NCI-H2107 treated with DMSO at 0.1 percent for 48 hours (cell line): ENCODE measurements around the gene MCTP1.
A peak's percentile ranks its signal among the peaks of the same experiment; 100 is the strongest.

Experiments
- DNase-seq: peaks from one replicate; lab custom pipeline; 2025; ENCODE audit not compliant: unreplicated experiment; lab: John Stamatoyannopoulos, UW

The MCTP1 gene

DNA sequence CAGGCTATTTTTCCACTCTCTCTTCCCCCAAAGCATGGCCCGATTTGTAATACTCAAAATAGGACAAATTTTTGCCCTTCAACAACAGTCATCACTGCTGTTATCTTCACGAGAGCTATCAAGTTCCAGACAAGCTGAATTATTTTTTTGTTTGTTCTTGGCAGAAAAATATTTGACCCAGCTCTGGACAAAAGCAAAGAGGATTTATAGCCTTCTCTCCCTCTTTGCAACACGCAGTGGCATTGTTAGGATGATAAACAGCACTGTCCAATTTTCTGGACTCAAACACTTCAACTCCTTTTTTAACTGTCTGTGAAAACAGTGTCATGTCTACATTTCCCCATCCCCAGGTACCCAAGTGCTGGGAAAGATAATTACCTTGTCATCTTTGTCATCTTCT lies 506.2 kb downstream of the MCTP1 start:
- DNase-seq, result no peak

GRCh38 chr5:94778299-94778698 lies 506.6 kb downstream of the MCTP1 start:
- no peak for DNase-seq

- peak; percentile 84 for DNase-seq
These were observed 507.6 kb downstream of the MCTP1 start for GRCh38 chr5:94777056-94777880.

- DNase-seq, result no peak
These were observed 508.7 kb downstream of the MCTP1 start for GRCh38 chr5:94776167-94776566.

GRCh38 chr5:94775088-94775487 lies 509.8 kb downstream of the MCTP1 start:
- no peak for DNase-seq

- DNase-seq, result no peak
These were observed 513.2 kb downstream of the MCTP1 start for GRCh38 chr5:94771742-94772141.

DNA sequence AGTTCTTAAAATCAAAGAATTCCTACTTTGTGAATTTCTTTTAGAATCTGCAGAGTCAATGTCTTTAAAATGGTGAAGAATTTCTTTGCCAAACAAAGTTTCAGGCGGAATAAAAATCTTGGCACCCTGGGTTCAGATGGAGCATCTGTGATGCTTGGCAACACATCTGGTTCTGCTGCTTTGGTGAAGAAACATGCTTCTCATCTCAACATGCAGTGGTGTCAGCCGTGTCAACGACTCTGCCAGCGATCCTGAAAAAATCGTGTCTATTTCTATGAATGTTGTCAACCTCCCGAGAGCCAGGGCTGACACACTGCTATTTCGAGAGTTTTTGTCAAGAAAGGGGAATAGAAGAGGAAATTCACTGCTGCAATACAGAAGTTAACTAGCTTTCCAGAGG lies 514.9 kb downstream of the MCTP1 start:
- no peak for DNase-seq

DNA sequence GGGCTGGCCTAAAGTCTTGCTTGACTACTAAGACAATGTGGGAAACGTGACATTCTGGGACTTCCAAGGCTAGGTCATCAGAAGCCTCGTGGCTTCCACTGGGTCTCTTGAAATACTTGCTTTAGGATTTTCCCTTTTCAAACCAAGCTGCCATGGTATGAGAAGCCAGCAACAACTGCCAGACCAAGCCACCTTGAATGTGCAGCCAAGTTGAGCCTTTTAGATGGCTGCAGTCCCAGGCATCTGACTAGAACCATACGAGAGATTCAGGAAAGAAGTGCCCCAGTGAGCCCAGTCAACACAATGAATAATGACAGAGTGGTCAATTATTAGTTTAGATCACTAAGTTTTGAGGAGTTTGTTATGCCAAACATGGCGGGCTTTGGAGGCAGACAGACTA lies 523.1 kb downstream of the MCTP1 start:
- no peak for DNase-seq

DNA sequence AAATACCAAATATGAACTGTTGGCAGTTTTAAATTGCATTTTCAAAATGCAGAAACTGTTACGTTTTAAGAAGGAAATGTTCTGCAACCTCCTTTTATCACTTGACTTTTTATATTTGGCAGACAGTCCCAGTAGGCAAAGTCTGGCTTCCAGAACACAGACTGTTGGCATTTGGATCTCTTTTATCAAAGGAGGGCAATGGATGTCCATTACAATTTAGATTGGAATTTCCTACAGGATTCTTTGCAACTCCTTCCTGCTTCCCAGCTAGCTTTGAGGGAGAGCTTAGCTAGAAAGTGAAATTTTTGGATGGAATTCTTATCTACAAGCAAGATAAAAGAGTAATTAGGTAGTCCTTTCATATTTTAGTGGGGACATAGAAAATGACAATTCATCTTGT lies 523.8 kb downstream of the MCTP1 start:
- no peak for DNase-seq

GRCh38 chr5:94759961-94760360 lies 524.9 kb downstream of the MCTP1 start:
- no peak for DNase-seq

GRCh38 chr5:94759022-94759421 lies 525.9 kb downstream of the MCTP1 start:
- DNase-seq, result no peak

DNA sequence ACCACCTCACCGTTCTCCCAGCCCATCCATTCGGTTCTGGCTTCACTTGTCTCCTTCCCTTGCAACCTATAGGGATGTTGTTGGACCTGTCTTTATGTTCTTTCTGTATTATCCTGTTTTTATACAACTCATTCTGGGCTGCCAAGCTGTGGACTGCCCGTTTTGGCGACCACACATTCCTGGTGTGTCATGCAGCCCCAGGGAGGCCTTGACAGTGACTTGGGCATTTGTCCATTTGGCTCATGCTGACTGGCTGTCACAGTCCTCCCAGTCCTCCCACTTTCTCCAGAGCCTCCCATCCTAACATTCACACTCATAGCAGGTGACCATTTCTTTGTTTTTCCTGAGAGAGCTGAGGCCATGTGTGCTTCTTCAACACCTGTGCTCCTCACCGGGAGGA lies 530.1 kb downstream of the MCTP1 start:
- DNase-seq, result no peak

DNA sequence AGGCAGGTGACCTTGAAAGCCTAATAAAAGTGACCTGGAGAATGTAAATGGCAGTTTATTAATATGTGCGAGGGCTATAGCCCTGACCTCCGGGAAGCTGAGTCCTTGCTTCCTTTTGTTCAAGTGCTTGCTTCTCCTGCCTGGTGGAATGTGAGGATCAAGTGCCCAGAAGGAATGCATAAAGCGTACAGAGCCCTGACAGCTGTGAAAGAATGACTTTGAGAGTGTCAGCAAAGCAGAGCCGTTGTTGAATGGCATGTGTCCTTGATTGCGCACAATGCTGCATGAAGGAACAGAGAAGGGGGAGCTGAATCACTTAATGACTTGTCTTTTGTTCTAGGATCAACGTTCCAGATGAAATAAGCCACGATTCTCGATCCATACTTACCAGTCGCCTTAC lies 533.4 kb downstream of the MCTP1 start:
- DNase-seq, result no peak

DNA sequence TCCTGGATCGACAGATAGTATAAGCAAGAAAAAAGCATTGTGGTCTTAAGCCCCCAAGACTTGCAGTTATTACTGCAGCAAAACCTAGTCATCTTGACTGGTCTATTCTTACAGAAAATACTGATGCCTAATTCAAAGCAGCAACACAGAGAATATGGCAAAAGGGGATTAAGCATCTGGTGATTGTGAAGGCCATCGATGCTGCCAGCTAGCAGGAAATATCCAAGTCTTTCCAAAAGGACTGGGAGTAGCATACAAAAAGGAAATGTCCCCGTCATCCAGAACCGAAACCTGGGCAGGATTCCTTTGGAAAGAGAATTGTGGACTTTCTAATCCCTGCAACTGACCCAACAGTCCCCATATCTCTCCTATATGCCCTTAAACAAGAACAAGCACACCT lies 534.2 kb downstream of the MCTP1 start:
- DNase-seq, result no peak

DNA sequence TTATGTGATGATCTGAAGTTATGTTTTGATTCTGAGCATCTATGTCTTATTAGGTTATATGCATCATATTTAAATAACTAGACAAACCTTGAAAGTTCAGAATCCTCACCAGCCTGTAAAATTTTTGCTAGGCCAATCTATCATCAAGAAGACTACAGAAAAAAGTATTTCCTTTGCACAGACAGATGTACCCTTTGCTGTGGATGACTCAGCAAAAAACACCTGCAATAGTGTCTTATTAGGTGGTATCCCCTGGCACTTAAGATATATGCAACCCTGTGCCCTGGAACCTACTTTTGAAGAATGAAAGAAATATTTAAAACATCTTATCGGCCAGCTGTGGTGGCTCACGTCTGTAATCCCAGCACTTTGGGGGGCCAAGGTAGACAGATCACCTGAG lies 535.9 kb downstream of the MCTP1 start:
- no peak for DNase-seq

DNA sequence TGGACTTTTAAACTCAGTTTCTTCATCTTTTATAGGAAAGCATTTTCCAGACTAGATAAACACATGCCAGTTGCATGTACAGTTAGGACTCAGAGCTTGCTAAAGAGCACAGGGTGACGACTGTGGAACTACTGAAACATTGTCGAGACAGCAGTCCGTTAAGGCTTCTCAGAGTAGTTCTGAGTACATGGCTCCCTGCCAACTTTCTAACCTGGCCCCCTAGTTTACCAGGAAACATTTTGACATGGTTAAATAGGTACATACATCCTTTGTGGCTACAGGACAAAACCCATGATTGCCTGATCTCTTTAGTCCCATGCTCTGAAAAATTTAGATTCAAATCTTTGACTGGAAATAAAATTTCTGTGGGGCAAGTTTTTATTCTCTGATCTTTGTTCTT lies 536.7 kb downstream of the MCTP1 start:
- DNase-seq, result no peak

DNA sequence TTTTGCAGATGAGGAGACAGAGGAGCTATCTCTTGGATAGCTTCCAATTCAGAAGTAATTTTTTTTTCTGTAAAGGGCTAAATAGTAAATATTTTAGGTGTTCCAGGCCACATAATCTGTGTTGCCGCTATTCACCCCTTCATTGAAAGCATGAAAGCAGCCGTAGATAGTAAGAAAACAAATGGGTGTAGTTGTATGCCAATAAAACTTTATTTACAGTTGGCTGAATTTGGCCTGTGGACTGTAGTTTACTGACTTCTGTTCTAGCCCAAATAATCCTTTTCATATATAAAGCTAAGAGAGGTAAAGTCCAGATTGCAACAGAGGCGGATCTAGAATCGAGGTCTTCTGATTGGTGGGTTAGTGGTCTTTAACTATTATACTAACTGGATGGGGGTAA lies 537.5 kb downstream of the MCTP1 start:
- no peak for DNase-seq

GRCh38 chr5:94746731-94747124 lies 538.2 kb downstream of the MCTP1 start:
- DNase-seq, result no peak

- DNase-seq, result no peak
These were observed 538.8 kb downstream of the MCTP1 start for GRCh38 chr5:94745786-94746730.

DNA sequence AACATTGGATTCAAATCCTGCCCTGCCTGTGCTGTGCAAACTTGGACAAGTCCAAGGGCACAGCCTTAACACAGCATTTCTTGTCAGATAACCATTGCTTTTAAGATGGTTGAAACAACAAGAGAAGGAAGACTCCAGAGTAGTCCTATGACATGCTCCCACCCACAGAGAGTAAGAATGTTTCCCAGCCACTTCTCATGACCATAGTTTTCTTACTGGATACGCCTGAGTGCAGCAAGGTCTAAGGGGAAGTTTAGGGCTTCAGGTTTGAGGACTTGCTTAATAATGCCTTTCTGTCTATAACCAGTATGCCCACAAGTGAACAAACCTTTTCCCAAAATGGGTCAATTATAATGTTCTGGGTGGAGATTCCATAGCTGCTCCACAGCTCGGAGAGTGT lies 540.0 kb downstream of the MCTP1 start:
- no peak for DNase-seq

GRCh38 chr5:94742852-94743251 lies 542.0 kb downstream of the MCTP1 start:
- no peak for DNase-seq

DNA sequence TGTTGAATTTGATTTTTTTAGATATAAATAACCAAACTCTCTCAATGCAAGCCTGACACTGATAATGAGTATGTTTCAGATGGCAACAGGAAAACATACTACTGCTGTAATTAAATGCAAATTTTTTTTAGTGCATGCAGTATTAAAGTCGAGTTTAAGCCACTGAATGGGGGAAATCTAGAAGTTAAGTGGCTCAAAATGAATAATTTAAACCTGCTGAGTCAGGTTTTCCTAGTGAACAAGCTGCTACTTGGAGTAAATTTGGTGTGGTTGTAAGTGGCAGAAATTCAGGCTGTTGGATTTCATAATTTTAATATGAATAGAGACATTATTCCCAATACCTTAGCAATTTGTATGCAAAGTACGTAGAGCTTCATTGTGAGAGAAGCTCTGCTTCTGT lies 544.6 kb downstream of the MCTP1 start:
- DNase-seq, result no peak
